ENCODE data around the gene RASSF1. TPM values are rescaled to one million over a fixed set of nuclear protein-coding genes. Genes with fewer than 3 reads are reported as not detected.
A peak's percentile ranks its signal among the peaks of the same experiment; 100 is the strongest.

The RASSF1 gene
- total and polyA plus RNA-seq, 2 of the 13 experiments (the other 11 are each of a cell fraction or from before 2014, with no cell fraction given) = 10.2 to 27.5 TPM

DNA sequence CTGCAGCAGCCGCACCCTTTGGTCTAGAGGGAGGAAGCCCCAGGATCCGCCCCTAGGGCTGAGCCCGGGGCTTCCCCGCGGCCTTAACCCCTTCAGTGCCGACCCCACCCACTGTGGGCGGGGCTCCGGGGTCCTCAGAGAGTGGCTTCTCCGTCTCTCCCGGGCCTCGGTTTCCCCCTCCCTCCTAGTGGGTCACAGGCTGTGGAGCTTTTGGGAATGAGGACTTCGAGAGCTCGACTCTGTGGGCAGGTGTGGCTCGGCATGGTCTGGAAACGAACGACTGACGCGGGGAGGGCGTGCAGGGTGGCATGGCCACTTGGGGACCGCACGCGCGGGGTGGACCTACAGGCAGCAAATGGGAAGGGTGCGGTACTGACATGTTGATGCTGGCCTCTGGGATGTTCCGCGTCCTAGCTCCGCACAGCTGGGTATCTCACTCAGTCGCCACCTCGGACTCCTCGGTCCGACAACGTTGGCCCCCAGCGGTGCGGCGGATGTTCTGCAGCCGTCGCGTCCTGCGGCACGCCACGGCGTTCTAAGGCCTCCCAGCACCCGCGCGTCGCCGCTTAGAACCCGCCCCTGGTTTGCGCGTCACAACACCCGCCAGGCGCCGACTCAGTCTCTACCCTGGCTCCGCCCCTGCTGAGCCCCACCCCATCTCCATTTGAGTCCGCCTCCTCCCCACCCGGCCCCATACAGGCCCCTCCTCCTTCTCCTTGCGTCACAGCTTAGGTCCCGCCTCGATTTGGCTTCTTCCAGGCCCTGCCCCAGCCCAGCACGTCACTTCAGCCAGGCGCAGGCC, 41.6 kb downstream of the RASSF1 start, which contains the start of the genes HYAL3 and NAA80 (continued):
- peak; percentile 57; the same call in 1 of the 2 replicates for TF ChIP-seq FOXC1 (CRISPR knock-in tag; IDR thresholded peaks at IDR 0.05; ENCODE audit: borderline replicate concordance)
- no peak for TF ChIP-seq PRDM10 (CRISPR knock-in tag; IDR thresholded peaks at IDR 0.05; ENCODE audit: low read depth)
- TF ChIP-seq AHDC1 (CRISPR knock-in tag; IDR thresholded peaks at IDR 0.05; ENCODE audit: borderline replicate concordance) = no peak
- TF ChIP-seq BRD4 (CRISPR knock-in tag; IDR thresholded peaks at IDR 0.05) = peak; percentile 54; the same call in 1 of the 2 replicates
- TF ChIP-seq ISL2 (CRISPR knock-in tag; IDR thresholded peaks at IDR 0.05) = peak; percentile 18
- peak; percentile 92 for TF ChIP-seq CENPT (CRISPR knock-in tag; IDR thresholded peaks at IDR 0.05; ENCODE audit: low read depth)
- TF ChIP-seq ZBTB2 (CRISPR knock-in tag; IDR thresholded peaks at IDR 0.05; ENCODE audit: low read depth) = peak; percentile 65
- TF ChIP-seq ZNF207 (IDR thresholded peaks at IDR 0.05; ENCODE audit: borderline replicate concordance) = no peak
- TF ChIP-seq FOSL1 (CRISPR knock-in tag; IDR thresholded peaks at IDR 0.05; ENCODE audit: borderline replicate concordance) = no peak
- TF ChIP-seq, protein P1, sequence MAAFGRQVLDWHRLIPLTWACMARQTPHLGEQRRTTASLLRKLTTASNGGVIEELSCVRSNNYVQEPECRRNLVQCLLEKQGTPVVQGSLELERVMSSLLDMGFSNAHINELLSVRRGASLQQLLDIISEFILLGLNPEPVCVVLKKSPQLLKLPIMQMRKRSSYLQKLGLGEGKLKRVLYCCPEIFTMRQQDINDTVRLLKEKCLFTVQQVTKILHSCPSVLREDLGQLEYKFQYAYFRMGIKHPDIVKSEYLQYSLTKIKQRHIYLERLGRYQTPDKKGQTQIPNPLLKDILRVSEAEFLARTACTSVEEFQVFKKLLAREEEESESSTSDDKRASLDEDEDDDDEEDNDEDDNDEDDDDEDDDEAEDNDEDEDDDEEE (CRISPR knock-in tag; IDR thresholded peaks at IDR 0.05) = 0 out of 2 replicates have a peak, but pooled peaks have one; percentile 18
- TF ChIP-seq GLI4 (CRISPR knock-in tag; IDR thresholded peaks at IDR 0.05; ENCODE audit: borderline replicate concordance) = 0 out of 2 replicates have a peak, but pooled peaks have one; percentile 62
- TF ChIP-seq, protein P2, sequence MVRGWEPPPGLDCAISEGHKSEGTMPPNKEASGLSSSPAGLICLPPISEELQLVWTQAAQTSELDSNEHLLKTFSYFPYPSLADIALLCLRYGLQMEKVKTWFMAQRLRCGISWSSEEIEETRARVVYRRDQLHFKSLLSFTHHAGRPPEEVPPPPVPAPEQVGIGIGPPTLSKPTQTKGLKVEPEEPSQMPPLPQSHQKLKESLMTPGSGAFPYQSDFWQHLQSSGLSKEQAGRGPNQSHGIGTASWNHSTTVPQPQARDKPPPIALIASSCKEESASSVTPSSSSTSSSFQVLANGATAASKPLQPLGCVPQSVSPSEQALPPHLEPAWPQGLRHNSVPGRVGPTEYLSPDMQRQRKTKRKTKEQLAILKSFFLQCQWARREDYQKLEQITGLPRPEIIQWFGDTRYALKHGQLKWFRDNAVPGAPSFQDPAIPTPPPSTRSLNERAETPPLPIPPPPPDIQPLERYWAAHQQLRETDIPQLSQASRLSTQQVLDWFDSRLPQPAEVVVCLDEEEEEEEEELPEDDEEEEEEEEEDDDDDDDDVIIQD (CRISPR knock-in tag; IDR thresholded peaks at IDR 0.05; ENCODE audit: low read depth) = 0 out of 2 replicates have a peak, but pooled peaks have one; percentile 19
